GM18907 (cell line): ENCODE data around the gene LEPR.
A peak's percentile ranks its signal among the peaks of the same experiment; 100 is the strongest.
"Not testable (repeated sequence)": the region's sequence is repeated elsewhere in the genome, so short reads cannot be mapped to it uniquely, and the experiment has no call there.

Experiments used
- ATAC-seq: cut with Tn5 transposase; IDR thresholded peaks from one replicate; pipeline ENCODE4 v1.9.1; 2021; ENCODE audit warnings: mild to moderate bottlenecking, moderate library complexity; ENCODE audit not compliant: unreplicated experiment

The LEPR gene

DNA sequence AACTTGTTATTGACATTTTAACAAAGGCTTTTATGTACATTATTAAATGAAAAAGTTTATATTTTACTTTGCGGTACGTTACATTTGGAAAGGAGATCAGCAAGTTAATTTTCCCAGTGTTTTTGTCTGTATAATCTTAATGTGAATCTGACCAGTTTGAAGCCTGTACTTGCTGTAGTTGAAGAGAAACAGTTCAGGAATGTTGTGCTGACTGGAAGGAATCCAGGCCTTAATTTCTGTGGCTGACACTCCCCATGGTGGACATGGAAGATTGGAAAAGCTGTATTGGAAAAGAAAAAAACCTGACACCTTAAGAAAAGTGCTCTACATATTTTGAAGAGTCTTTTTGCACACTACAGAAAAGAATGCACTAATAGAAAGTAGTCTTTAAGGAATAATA, 15.5 kb downstream of the LEPR start:
- no peak for ATAC-seq

DNA sequence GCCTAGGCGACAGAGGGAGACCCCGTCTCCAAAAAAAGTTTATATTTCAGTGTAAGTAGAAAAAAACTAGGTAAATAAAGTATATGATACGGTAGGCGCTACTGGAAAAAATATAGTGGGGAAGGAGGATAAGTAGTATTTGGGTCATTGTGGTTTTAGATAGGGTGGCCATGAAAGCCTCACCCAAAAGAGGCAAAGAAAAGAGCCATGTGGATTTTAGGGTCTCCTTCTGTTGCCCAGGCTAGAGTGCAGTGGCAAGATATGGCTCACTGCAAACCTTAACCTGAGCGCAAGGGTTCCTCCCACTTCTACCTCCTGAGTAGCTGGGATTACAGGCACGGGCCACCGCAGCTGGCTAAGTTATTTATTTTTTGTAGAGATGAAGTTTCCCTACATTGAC, 17.1 kb downstream of the LEPR start:
- no peak for ATAC-seq

DNA sequence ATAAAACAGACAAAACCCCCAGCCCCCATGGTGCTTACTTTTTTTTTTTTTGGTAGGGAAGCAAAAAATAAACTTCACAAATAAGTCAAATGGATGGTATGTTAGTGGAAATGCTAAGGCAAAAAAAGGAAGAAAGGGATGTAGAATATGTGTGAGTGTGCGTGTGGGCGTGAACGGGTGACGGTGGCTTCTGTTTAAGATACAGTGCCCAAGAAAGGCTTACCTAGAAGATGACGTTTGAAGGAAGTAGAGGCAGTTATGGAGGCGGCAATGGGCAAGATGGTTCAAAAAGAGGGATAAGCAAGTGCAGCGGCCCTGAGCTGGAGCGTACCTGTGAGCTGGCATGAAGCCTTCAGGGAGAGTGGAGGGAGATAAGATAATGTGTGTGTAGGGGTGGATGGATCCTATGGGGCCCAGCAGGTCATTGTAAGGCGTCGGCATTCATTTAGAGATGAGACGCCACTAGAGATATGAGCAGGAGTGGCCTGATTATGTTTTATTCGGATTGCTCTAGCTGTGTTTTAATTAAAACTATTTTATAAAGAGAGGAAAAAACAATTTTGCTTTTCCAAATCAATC, 19.9 kb downstream of the LEPR start:
- no peak for ATAC-seq

DNA sequence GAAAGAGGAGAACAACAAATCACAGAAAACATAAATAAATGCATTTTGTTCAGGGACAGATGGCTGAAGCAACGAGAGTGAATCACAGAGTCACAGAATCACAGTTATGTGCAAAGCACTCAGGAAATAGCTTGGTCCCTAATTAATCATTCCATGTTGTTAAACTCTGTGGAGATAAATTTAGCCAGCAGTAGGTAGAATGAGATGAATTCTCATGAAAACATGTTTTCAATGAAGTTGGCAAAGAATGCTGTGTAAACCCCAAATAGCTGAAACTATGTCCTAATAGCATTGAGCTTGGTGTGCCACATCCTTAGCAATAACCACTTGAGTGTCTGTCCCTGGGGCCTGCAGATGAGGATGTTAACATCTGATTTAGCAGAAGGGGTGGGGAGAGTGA, 20.4 kb downstream of the LEPR start:
- ATAC-seq = no peak

DNA sequence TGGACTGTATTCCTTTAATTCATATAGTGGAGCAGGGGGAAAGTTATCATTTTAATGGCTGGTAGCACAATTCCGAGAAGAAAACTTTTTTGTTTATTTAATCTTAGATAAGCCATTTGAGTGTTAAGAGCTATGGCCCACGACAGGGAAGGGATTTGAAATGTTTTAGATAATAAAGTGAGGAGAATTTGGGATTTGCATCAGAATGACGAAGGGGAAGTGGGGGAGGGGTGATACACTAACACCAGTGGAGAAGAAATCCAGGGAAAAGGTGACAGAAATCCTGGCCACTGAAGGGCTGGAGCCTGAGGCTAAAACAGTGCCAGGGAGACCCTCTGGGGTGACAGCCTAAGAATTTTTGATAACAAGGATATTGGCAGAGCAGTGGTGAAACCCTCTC, 21.0 kb downstream of the LEPR start:
- ATAC-seq = no peak

DNA sequence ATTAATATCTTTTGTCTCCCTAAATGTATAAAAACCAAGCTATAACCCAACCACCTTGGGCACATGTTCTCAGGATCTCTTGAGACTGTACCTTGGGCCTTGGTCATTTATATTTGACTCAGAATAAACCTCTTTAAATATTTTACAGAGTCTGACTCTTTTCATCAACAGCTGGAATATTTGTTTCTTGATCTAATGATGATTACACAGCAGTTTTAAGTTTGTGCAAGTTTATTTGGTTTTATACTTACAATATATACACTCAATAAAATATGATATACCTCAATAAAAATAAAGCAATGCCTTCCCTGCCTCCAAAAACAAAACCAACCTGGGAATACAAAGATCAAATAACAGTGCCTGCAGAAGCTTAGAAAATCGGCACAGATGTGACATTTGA, 22.0 kb downstream of the LEPR start:
- ATAC-seq = no peak

DNA sequence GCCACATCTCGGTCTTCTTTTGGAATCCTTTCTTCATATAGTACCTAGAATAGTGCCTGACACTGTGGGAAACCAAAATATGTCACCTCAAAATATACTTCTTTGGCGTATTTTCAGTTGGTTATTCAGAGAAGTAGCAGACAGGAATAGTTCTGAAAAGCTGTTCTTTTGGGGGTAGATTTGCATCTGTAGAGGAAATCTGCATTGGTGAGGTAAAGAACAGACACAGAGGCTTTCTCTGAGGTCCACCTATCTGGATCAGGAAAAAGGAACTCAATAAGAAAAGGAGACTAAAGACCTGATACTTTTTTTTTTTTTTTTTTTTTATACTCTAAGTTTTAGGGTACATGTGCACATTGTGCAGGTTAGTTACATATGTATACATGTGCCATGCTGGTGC, 23.2 kb downstream of the LEPR start:
- ATAC-seq = no peak

DNA sequence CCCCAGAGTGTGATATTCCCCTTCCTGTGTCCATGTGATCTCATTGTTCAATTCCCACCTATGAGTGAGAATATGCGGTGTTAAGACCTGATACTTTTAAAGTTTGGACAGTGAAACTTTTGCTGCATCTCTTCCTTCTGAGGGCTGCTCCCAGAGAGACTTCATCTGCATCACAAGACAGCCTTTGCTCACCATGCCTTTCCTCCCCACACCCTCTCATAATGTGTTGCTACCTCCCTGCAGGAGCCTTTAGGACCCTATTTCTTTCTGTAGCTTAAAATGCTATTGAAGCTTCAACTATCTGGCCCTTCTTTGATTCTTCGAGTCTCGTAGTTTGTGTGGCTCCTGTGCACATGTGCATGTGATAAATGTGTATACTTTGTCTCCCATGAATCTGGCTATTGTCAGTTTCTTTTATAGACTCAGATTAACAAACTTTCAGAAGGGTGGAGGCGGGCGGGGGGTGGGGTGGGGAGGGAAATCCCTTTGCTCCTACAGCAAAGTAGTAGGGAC, 23.7 kb downstream of the LEPR start:
- ATAC-seq = no peak

DNA sequence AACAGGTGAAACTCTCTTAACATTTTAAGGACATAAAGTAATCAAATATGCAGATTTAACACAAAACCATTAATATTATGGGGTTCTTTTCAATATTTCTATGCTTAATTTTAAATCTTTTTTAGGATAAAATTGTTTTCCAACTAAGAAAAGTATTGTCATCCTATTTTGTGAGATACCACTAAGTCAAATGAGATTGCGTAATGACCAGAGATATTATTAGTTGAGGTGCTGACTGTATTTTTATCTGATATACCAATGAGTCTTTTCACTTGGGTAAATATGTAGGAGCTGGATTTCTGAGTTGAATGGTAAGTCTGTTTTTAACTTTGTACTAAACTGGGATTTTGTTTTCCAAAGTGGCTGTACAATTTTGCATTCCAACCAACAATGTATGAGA, 25.4 kb downstream of the LEPR start:
- ATAC-seq = no peak

DNA sequence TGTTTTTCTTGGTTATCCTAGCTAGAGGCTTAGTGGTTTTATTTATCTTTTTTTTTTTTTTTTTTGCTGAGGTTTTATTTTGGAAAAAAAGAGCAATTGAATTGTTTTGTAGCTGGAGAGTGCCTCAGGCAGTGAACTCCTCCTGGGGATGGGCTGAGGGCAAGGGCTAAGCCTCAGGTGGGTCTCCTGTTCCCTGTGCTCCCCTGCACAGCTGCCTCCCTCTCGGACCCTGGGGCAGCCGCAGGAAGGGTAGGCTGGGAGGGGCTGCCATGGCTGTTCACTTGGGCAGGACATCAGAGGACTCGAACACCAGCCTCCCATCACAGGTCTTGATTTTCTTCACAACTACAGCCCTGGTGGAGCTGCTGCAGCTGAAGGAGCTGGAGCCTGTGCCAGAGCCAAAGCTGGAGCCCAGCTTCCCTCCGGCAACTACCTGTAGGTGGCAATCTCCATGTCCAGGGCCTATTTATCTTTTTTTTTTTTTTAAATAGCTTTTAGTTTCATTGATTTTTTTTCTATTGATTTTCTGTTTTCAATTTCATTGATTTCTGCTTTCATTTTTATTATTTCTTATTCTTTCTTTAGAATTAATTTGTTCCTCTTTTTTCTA, 28.9 kb downstream of the LEPR start:
- no peak for ATAC-seq

DNA sequence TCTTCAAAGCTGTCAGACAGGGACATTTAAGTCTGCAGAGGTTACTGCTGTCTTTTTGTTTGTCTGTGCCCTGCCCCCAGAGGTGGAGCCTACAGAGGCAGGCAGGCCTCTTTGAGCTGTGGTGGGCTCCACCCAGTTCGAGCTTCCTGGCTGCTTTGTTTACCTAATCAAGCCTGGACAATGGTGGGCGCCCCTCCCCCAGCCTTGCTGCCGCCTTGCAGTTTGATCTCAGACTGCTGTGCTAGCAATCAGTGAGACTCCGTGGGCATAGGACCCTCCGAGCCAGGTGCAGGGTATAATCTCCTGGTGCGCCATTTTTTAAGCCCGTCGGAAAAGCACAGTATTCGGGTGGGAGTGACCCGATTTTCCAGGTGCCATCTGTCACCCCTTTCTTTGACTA, 35.2 kb downstream of the LEPR start:
- ATAC-seq = not testable (repeated sequence)

DNA sequence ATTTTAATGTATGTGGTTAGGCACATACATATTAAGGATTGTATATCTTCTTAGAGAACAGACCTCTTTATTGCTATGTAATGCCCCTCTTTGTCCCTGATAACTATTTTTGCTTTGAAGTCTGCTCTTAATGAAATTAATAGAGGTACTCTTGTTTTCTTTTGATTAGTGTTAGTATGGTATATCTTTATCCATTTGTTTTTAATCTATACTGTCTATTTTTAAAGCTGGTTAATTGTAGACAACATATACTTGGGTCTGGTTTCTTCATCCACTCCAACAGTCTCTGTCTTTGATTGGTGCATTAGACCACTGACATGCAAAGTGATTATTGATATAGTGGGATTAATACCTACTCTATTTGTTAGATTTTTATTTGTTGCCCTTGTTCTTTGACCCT, 36.0 kb downstream of the LEPR start:
- no peak for ATAC-seq

DNA sequence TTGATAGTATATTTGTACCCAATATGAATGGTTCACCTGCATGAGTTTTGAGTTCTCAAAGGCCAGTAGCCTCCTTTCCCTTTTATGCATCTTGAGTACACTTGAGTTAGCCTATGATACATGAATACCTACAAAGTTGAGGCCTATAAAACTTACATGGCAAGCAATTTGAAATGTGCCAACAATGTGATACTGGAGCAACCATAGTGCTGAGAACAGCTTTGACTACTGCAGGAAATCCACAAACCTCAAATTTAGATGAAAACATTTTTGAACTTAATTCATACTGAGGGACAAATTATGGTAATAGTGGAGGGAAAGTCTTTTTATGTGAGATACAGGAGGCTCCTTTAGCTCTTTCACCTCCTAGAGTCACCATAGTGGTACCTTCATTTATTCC, 37.4 kb downstream of the LEPR start:
- ATAC-seq = no peak

DNA sequence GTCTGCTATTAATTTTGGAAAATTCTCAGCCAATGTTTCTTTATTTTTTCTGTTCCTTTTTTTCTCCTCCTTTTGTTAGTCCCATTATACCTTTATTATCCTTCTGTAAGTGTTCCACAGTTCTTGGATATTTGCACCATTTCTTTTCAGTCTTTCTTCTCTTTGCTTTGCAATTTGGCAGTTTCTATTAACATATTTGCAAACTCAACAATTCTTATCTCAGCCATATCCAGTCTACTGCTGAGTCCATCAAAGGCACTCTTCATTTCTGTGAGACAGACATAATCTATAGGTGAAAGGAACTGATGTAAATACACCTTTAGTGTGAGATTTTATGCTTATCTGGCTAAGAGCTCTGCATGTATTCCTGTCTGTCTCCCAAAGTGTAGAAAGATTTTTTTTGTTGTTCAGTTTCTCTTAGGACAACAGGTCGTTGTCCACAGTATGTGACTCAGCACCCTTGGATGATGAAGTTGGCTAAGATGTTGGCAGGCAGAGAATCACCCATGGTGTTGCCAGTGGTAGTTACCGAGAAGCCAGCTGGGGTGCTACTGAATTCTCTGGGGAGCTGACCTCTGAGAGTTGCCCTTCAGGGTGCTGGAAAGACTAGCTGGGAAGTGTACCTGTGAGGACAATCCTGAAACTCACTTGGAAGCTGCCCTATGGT, 38.4 kb downstream of the LEPR start:
- peak; percentile 33 for ATAC-seq

DNA sequence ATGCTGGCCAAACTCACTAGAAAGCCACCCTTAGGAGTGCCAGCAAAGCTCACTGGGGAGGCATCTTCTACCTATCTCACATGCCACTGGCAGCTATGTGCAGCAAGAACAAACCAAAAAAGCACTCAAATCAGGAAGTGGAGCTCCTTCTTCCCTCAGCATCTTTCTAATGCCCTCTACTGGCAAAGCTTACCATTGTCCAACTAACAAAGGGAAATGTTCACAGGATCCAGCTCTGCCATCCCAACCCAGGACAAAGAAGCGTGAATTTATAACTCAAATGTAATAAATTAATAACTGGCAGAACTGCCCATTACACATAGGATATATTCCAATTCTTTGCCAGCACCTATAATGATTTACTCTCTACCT, 38.9 kb downstream of the LEPR start:
- peak; percentile 74 for ATAC-seq

DNA sequence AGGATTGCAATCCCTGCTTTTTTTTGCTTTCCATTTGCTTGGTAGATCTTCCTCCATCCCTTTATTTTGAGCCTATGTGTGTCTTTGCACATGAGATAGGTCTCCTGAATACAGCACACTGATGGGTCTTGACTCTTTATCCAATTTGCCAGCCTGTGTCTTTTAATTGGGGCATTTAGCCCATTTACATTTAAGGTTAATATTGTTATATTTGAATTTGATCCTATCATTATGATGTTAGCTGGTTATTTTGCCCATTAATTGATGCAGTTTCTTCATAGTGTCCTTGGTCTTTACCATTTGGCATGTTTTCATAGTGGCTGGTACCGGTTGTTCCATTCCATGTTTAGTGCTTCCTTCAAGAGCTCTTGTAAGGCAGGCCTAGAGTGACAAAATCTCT, 45.4 kb downstream of the LEPR start:
- ATAC-seq = not testable (repeated sequence)

DNA sequence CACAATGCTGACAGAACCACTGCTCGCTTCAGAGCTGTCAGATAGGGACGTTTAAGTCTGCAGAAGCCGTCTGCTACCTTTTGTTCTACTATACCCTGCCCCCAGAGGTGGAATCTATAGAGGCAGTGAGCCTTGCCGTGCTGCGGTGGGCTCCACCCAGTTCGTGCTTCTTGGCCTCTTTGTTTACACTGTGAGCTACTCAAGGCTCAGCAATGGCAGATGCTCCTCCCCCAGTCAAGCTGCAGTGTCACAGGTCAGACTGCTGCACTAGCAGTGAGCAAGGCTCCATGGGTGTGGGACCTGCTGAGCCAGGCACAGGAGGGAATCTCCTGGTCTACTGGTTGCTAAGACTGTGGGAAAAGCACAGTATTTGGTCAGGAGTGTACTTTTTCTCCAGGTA, 47.1 kb downstream of the LEPR start:
- no peak for ATAC-seq

DNA sequence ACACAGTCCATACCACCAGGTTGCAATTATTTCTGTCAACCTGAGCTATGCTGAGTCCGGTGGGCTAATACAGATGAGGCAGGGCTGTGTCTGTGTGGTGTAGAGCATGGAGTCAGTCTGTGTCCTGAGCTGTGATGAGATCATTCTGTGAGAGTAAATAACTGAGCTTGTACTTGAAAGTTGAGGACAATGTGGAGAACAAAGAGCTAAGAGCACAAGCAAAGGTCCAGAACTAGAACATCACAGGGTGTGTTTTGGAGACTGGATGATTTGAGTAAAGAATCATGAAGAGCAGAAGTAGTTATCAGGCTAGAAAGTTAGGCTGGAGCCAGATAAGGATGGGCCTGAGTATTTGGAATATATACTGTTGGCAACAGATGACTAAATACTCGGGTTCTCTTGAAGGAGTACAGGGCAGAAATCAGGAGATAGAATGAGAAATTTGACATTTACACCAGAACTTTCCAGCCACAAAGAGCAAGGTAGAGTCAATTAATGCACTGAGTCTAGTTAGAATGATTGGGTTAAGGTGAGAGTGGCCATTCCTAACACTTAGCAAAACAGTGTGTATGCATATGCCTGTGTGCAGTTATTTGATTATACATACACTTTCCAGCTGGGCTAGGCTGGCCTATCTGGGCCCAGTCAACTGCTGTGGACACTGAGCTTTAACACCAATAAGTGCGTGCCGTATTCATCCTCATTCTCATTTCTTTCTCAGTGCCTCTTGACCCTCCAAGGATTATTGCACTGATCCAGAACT, 48.8 kb downstream of the LEPR start:
- no peak for ATAC-seq

DNA sequence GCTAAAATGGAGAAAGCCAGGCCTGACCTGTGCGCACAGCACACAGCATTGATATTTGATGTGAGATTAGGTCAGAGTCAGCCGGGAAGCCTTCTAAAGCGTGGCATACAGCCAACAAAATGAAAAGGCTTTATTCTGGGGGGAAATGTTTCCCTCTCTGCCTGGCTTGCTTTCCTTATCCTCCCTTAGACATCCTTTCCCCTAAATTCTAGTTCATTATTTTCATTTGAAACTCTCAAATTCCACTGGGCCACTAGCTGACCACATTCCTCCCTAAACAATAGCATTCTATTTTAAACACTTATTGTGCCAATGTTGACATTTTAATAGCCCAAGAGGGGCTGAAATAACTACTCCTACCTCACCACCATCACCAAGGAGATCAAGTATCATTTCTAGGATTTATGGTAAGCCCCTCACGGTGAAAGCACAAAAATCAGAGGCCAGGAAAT, 49.4 kb downstream of the LEPR start:
- ATAC-seq = no peak
